GM23248 (cell line): ENCODE data around the gene PLEKHA6.

Experiments used
- EZH2 ChIP-seq: fragments of 200-600 bp; sonication (generic); IDR thresholded peaks from 2 replicates; pipeline ENCODE4 v1.6.1; 2018; ENCODE audit warnings: antibody characterized with exemption, mild to moderate bottlenecking; ENCODE audit not compliant: insufficient read depth, poor library complexity, severe bottlenecking
- EZH2phosphoT487 ChIP-seq: fragments of 200-600 bp; sonication (generic); IDR thresholded peaks from 2 replicates; pipeline ENCODE4 v1.6.1; 2018; ENCODE audit warnings: antibody characterized with exemption, moderate library complexity, mild to moderate bottlenecking, low read depth; ENCODE audit not compliant: insufficient read depth

GRCh38 chr1:204348722-204349121 lies 11.0 kb downstream of the PLEKHA6 start:
- no peak for TF ChIP-seq EZH2
- no peak for TF ChIP-seq EZH2phosphoT487
